Uterus (tissue), 4 donors: Measurements from ENCODE around the gene TYW5. TPM values are rescaled to one million over a fixed set of nuclear protein-coding genes. Genes with fewer than 3 reads are reported as not detected.
A peak's percentile ranks its signal among the peaks of the same experiment; 100 is the strongest.
"Not testable (repeated sequence)": the region's sequence is repeated elsewhere in the genome, so short reads cannot be mapped to it uniquely, and the experiment has no call there.

Experiments used
- DNase-seq, 2 donors: peaks; one replicate each; pipeline ENCODE4 v3.0.0-alpha.2; 2019 to 2020
- H3K27ac ChIP-seq, 2 donors: fragments of 200-600 bp; sonication (generic); 1 replicate in 1 of 2; 2 replicates in 1 of 2; pipeline ENCODE4 v1.5.1; 2016 to 2018
- H3K27me3 ChIP-seq, 2 donors: fragments of 200-600 bp; sonication (generic); one replicate each; pipeline ENCODE4 v1.5.1; 2018 to 2019; ENCODE audit warnings: control low read depth in 1 of 2
- H3K36me3 ChIP-seq, 2 donors: fragments of 200-600 bp; sonication (generic); one replicate each; pipeline ENCODE4 v1.5.1; 2019; ENCODE audit warnings: control low read depth in 1 of 2
- H3K4me1 ChIP-seq, 2 donors: fragments of 200-600 bp; sonication (generic); one replicate each; pipeline ENCODE4 v1.5.1; 2018 to 2019; ENCODE audit warnings: control low read depth in 1 of 2
- H3K4me3 ChIP-seq, 2 donors: fragments of 200-600 bp; sonication (generic); 1 replicate in 1 of 2; 2 replicates in 1 of 2; pipeline ENCODE4 v1.5.1; 2018 to 2019; ENCODE audit warnings: mild to moderate bottlenecking in 1 of 2
- H3K9me3 ChIP-seq, 2 donors: fragments of 200-600 bp; sonication (generic); one replicate each; pipeline ENCODE4 v1.5.1; 2019; ENCODE audit warnings: control low read depth in 1 of 2
- CTCF ChIP-seq, 4 experiments: fragments of 200-600 bp in 2 of 4; fragments of 450-650 bp in 2 of 4; sonication (generic) in 2 of 4; IDR thresholded peaks; one replicate each; pipeline ENCODE4 v1.5.1; 2016 to 2019; ENCODE audit warnings: antibody characterized with exemption in 4 of 4, mild to moderate bottlenecking in 2 of 4, moderate library complexity in 1 of 4
- POLR2A ChIP-seq, 2 donors: fragments of 450-650 bp; IDR thresholded peaks; one replicate each; pipeline ENCODE4 v1.6.1; 2016; ENCODE audit warnings: antibody characterized with exemption in 2 of 2, mild to moderate bottlenecking in 1 of 2, moderate library complexity in 1 of 2
- intact Hi-C: fragments of 100-400 bp; cut with DNase I; formaldehyde crosslinking; loops from one replicate; pipeline ENCODE4 v1.15.1; 2023; ENCODE audit warnings: low total_unique reads
- total RNA-seq, 4 donors: library from RNA; depleted of rRNA in 3 of 4; stranded (reverse); fragments of >200 nt in 3 of 4; gene quantifications; one replicate each; pipeline versions ENCODE4 v1.1.0 to v1.2.4, GENCODE V29; 2014 to 2023
- donor health status: DM: yes; HTN: yes; CAD: no.

TYW5 gene
- total RNA-seq, 4 donors from 2014 or later: 2.8 to 18.5 (median 7.8) TPM

DNA sequence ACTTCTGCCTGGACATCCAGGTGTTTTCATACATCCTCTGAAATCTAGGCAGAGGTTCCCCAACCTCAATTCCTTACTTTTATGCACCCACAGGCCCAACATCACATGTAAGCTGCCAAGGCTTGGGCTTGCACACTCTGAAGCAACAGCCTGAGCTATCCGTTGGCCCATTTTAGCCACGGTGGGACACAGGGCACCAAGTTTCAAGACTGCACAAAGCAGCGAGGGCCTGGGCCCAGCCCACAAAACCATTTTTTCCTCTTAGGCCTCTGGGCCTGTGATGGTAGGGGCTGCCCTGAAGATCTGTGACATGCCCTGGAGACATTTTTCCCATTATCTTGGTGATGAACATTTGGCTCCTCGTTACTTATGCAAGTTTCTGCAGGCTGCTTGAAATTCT lies 38.3 kb downstream of the TYW5 start:
- intact Hi-C loops: no loop called here
- H3K27me3 ChIP-seq: no peaks in the 10 kb centered on the region

DNA sequence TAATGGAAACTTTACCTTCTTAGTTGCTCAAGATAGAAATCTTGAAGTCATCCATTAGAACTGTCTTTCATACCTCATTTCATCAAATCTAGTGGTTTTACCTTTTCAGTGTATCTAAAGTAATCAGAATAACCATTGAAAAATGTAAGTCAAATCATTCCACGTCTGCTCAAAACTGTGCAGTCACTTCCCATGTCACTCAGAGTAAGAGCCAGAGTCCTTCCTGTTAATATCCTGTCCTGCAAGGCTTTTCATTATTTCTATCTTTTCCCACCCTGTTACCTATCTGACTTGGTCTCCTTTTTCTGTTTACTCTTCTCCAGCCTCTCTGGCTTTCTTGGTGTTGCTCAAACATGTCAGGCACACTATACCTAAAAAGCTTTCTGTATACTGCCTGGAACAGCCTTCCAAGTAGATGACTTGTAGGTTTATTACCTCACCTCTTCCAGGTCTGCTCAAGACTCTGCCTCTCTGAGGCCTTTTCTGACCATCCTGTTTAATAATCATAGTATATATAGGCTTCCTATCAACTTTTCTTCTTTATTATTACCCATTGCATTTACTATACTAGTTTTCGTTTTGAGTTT lies 40.8 kb downstream of the TYW5 start:
- Histone ChIP-seq H3K4me3 (no peak overlapping the region), H3K27ac (no peak overlapping the region), H3K27me3 (no peaks in the 10 kb centered on the region), H3K4me1 (peaks cover 0 to 5% of the 10 kb centered on the region in 2 donors), H3K9me3 (no peaks in the 10 kb centered on the region), H3K36me3 (no peaks in the 10 kb centered on the region)
- intact Hi-C loops: no loop called here
- TF ChIP-seq CTCF (IDR thresholded peaks at IDR 0.05): no peak
- DNase-seq: no peak

More for the DNA sequence above, 38.3 kb downstream of the TYW5 start:
- Histone ChIP-seq H3K4me3 (no peak overlapping the region), H3K27ac (no peak overlapping the region), H3K36me3 (no peaks in the 10 kb centered on the region), H3K4me1 (no peaks in the 10 kb centered on the region), H3K9me3 (no peaks in the 10 kb centered on the region)
- no peak for DNase-seq
- TF ChIP-seq CTCF (IDR thresholded peaks at IDR 0.05) (no peak), POLR2A (IDR thresholded peaks at IDR 0.05) (no peak)

- intact Hi-C loops, H3K36me3 ChIP-seq, DNase-seq, H3K27me3 ChIP-seq, H3K27ac ChIP-seq, H3K4me1 ChIP-seq, H3K9me3 ChIP-seq: not testable (repeated sequence)
- H3K4me3 ChIP-seq: peak overlapping the region; percentile 97 to 98
Measured at GRCh38 chr2:199912553-199913114, 42.7 kb downstream of the TYW5 start.

- Histone ChIP-seq H3K9me3 (no peaks in the 10 kb centered on the region), H3K27me3 (no peaks in the 10 kb centered on the region), H3K4me3 (peak overlapping the region; percentile 97 to 98), H3K4me1 (peaks cover 0 to 5% of the 10 kb centered on the region in 2 donors), H3K36me3 (no peaks in the 10 kb centered on the region), H3K27ac (peak overlapping the region; percentile 97 to 98)
- intact Hi-C loops: no loop called here
- DNase-seq: no peak
- TF ChIP-seq CTCF (IDR thresholded peaks at IDR 0.05) (no peak), POLR2A (IDR thresholded peaks at IDR 0.05) (no peak)
Measured at GRCh38 chr2:199911877-199912161, 43.5 kb downstream of the TYW5 start.

DNA sequence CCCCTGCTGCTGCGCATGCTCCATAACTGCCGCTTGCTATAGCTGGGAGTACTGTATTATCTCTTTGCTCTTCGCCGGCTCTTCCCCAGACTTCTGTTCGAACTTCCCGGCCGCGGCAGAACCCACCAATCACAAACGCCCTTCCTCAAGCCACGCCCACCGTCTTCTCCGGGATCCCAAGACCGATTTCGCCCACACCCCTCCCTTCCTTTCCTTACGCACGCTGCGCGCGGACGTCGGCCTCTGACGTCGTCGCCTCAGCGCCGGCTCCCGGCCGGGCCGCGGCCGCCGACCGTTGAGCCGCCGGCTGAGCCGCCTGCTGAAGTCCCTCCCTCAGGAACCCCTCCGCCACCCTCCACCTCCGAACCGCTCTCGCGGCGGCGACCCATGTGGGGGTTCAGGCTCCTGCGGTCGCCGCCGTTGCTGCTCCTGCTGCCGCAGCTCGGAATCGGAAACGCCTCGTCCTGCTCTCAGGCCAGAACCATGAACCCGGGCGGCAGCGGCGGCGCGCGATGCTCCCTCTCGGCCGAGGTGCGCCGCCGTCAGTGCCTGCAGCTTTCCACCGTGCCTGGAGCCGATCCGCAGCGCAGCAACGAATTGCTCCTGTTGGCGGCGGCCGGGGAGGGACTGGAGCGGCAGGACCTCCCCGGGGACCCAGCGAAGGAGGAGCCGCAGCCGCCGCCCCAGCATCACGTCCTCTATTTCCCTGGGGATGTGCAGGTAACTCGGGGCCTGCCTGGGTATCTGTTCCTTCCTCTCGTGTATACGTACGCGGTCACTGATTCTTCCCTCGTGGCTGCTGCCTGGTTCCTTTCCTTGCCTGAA lies 44.0 kb downstream of the TYW5 start, which contains the start of gene C2orf69:
Gene C2orf69 (plus strand): TSS at position 242 of the 825 bp plus-strand sequence. CDS start 146 bp downstream, at position 388.
- Histone ChIP-seq H3K36me3 (no peaks in the 10 kb centered on the region), H3K27me3 (no peaks in the 10 kb centered on the region), H3K27ac (peak within 1 kb of the TSS; percentile 97 to 98), H3K4me3 (peak within 1 kb of the TSS; percentile 97 to 98), H3K9me3 (no peaks in the 10 kb centered on the region), H3K4me1 (peaks cover 0 to 5% of the 10 kb centered on the region in 2 donors)
- peak; percentile 96 to 97 for DNase-seq
- intact Hi-C loops: no loop called here
- peak; percentile 76 to 91 for TF ChIP-seq POLR2A (IDR thresholded peaks at IDR 0.05)
- TF ChIP-seq CTCF (IDR thresholded peaks at IDR 0.05): peak in 1 of 4 experiments; percentile 2
